Lower leg skin (tissue), 4 donors: Measurements from ENCODE around the gene AKR1A1. TPM values are rescaled to one million over a fixed set of nuclear protein-coding genes. Genes with fewer than 3 reads are reported as not detected.

Source experiments
- DNase-seq, 2 donors: peaks; one replicate each; pipeline ENCODE4 v3.0.0-alpha.2; 2019; ENCODE audit warnings: low spot score in 2 of 2
- H3K4me3 ChIP-seq: fragments of 200-600 bp; sonication (generic); 2 replicates; pipeline ENCODE4 v1.5.1; 2017; ENCODE audit warnings: mild to moderate bottlenecking, low read depth; ENCODE audit not compliant: poor library complexity, severe bottlenecking
- POLR2A ChIP-seq, 2 donors: fragments of 450-650 bp; IDR thresholded peaks; one replicate each; pipeline ENCODE4 v1.6.1; 2016 to 2017; ENCODE audit warnings: antibody characterized with exemption in 2 of 2, mild to moderate bottlenecking in 1 of 2, moderate library complexity in 1 of 2
- WGBS, 2 donors: methylation state at CpG; one replicate each; pipeline ENCODE4 v1.1.5; 2018; 5-methylcytosine and 5-hydroxymethylcytosine counted together
- intact Hi-C: fragments of 100-400 bp; cut with DNase I; formaldehyde crosslinking; loops from one replicate; pipeline ENCODE4 v1.15.0; 2023; ENCODE audit warnings: low total_unique reads
- total RNA-seq, 4 donors: library from RNA; depleted of rRNA; stranded (reverse); fragments of >200 nt; gene quantifications; one replicate each; pipeline ENCODE4 v1.1.0, GENCODE V29; 2016
- TF ChIP-seq, protein P1 (sequence below), 3 donors: fragments of 450-650 bp; IDR thresholded peaks; one replicate each; pipeline ENCODE4 v1.5.1; 2016; ENCODE audit warnings: antibody characterized with exemption in 3 of 3, mild to moderate bottlenecking in 3 of 3, moderate library complexity in 2 of 3

Gene AKR1A1
- total RNA-seq, 4 donors from 2014 or later = 42.1 to 79.2 (median 57.8) TPM

DNA sequence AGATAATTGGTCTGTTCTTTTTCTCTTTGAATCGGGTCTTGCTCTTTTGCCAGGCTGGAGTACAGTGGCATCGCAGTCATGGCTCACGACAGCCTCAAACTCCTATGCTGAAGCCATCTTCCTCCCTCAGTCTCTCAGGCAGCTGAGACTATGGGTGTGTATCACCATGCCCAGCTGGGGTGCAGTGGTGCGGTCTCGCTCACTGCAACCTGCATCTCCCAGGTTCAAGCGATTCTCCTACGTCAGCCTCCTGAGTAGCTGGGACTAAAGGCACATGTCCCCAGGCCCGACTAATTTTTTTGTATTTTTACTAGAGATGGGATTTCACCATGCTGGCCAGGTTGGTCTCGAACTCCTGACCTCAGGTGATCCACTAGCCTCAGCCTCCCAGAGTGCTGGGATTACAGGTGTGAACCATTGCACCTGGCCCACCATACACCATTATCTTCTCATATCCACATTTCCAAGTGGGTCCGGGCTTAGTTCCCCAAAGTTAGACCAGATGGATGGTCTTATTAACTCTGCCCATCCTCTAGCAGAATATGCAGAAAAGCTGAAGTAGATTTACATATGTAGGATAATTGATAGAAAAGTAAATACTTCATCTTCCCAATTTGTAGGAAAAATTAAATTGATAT lies 60.1 kb downstream of the AKR1A1 start:
- DNase-seq = no peak
- WGBS, 2 donors = 93 to 95% methylated on average over 10 of the region's 10 CpGs
- TF ChIP-seq, protein P1, sequence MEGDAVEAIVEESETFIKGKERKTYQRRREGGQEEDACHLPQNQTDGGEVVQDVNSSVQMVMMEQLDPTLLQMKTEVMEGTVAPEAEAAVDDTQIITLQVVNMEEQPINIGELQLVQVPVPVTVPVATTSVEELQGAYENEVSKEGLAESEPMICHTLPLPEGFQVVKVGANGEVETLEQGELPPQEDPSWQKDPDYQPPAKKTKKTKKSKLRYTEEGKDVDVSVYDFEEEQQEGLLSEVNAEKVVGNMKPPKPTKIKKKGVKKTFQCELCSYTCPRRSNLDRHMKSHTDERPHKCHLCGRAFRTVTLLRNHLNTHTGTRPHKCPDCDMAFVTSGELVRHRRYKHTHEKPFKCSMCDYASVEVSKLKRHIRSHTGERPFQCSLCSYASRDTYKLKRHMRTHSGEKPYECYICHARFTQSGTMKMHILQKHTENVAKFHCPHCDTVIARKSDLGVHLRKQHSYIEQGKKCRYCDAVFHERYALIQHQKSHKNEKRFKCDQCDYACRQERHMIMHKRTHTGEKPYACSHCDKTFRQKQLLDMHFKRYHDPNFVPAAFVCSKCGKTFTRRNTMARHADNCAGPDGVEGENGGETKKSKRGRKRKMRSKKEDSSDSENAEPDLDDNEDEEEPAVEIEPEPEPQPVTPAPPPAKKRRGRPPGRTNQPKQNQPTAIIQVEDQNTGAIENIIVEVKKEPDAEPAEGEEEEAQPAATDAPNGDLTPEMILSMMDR (IDR thresholded peaks at IDR 0.05) = no peak
- TF ChIP-seq POLR2A (IDR thresholded peaks at IDR 0.05) = no peak
- intact Hi-C loops = no loop called here
- no peak overlapping the region for H3K4me3 ChIP-seq

DNA sequence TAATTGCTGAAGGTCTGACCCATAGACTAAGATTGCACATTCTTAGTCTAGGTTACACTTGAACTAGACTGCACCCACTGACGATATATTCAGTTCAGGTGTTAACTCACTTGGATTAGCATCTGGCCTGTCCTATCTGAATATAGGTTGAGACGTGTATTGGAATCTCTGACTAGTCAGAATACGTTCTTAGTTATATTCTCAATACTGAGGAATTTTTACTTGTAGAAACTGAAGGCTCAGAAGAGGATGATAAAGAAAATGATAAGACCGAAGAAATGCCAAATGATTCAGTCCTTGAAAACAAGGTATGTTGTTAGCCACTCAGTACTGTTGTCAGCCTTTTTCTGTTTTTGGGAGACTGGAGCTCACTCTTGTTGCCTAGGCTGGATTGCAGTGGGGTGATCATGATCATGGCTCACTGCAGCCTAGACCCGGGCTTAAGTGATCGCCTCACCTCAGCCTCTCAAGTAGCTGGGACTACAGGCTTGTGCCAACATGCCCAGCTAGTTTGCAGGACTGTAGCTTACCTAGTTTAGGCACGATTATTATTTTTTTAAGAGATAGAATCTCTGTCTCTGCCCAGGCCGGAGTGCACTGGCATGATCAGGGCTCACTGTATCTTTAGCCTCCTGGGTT lies 62.4 kb downstream of the AKR1A1 start:
- intact Hi-C loops = no loop called here
- TF ChIP-seq, protein P1 (IDR thresholded peaks at IDR 0.05) = no peak
- TF ChIP-seq POLR2A (IDR thresholded peaks at IDR 0.05) = no peak
- 49 to 63% methylated on average over 8 of the region's 8 CpGs for WGBS, 2 donors
- no peak overlapping the region for H3K4me3 ChIP-seq
- no peak for DNase-seq

DNA sequence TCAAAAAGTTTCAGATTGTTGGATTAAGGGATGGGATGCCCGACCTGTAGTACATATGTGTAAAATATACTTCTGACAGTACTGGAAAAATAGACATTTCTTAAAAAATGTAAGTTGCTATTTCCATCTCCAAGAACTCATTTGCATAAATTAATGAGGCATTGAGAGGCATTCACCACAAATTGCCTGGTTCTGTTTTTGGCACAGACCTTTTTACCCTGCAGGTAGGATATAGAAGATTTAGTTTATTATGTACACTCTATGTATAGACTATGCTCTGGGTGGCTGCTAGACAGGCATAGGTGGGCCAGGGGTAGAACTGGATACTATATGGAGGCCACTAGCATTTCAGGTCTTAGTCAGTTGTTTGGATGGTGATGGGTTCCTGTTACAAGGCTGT lies 65.3 kb downstream of the AKR1A1 start:
- WGBS, 2 donors = 81 to 90% methylated on average over 1 of the region's 1 CpG
- TF ChIP-seq, protein P1 (IDR thresholded peaks at IDR 0.05) = no peak
- no peak for TF ChIP-seq POLR2A (IDR thresholded peaks at IDR 0.05)
- no peak overlapping the region for H3K4me3 ChIP-seq
- intact Hi-C loops = no loop called here
- DNase-seq = no peak

- H3K4me3 ChIP-seq = no peak overlapping the region
- 62 to 82% methylated on average over 4 of the region's 4 CpGs for WGBS, 2 donors
- no peak for DNase-seq
- TF ChIP-seq, protein P1 (IDR thresholded peaks at IDR 0.05) = no peak
- no peak for TF ChIP-seq POLR2A (IDR thresholded peaks at IDR 0.05)
- intact Hi-C loops = no loop called here
These were observed 67.0 kb downstream of the AKR1A1 start for GRCh38 chr1:45617618-45618017.

GRCh38 chr1:45619149-45619921 lies 68.7 kb downstream of the AKR1A1 start:
- DNase-seq = no peak
- WGBS, 2 donors = 65 to 75% methylated on average over 8 of the region's 8 CpGs
- H3K4me3 ChIP-seq = no peak overlapping the region
- intact Hi-C loops = no loop called here
- TF ChIP-seq, protein P1 (IDR thresholded peaks at IDR 0.05) = no peak
- TF ChIP-seq POLR2A (IDR thresholded peaks at IDR 0.05) = no peak

Other genes with a start within 250 kb of the AKR1A1 start
- gene HPDL, start 223.9 kb upstream of the AKR1A1 start, total RNA-seq = under 1 TPM; 0.34 to 0.91 (median 0.63) TPM
- gene TOE1, start 210.7 kb upstream of the AKR1A1 start, total RNA-seq = 10 to 100 TPM in 2 of 4 donors, 1 to 10 TPM in 2; 6.0 to 11.9 (median 9.6) TPM
- gene MUTYH, start 210.4 kb upstream of the AKR1A1 start, total RNA-seq = 10 to 100 TPM; 18.6 to 26.7 (median 24.6) TPM
- gene TESK2, start 59.7 kb upstream of the AKR1A1 start, total RNA-seq = 10 to 100 TPM; 16.9 to 23.8 (median 20.0) TPM
- gene CCDC163, start 50.8 kb upstream of the AKR1A1 start, total RNA-seq = 1 to 10 TPM in 3 of 4 donors, under 1 TPM in 1; 0.46 to 1.7 (median 1.3) TPM
- gene MMACHC, start 50.5 kb upstream of the AKR1A1 start, total RNA-seq = 1 to 10 TPM; 1.3 to 3.8 (median 3.0) TPM
- gene PRDX1, start 28.9 kb upstream of the AKR1A1 start, total RNA-seq = 100 to 1,000 TPM; 216 to 325 (median 281) TPM
- 10 to 100 TPM; 35.4 to 64.4 (median 52.3) TPM for gene NASP, start 33.2 kb downstream of the AKR1A1 start, total RNA-seq
- 1 to 10 TPM; 1.4 to 2.1 (median 1.7) TPM for gene CCDC17, start 73.2 kb downstream of the AKR1A1 start, total RNA-seq
- gene GPBP1L1, start 135.7 kb downstream of the AKR1A1 start, total RNA-seq = 100 to 1,000 TPM; 109 to 121 (median 111) TPM
- gene TMEM69, start 137.4 kb downstream of the AKR1A1 start, total RNA-seq = 10 to 100 TPM; 21.8 to 32.9 (median 22.8) TPM
- 10 to 100 TPM in 2 of 4 donors, 1 to 10 TPM in 2; 6.1 to 11.7 (median 9.9) TPM for gene IPP, start 199.8 kb downstream of the AKR1A1 start, total RNA-seq